Fibroblast of lung (primary cell): Measurements from ENCODE around the gene SYT9. TPM values are rescaled to one million over a fixed set of nuclear protein-coding genes. Genes with fewer than 3 reads are reported as not detected.

Experiments used
- DNase-seq, 2 donors: peaks; one replicate each; pipeline versions ENCODE4 v3.0.0 to v3.0.0-alpha.2; 2010; ENCODE audit warnings: low read depth in 2 of 2
- H2AFZ ChIP-seq: 2 replicates; pipeline ENCODE4 v1.5.1; 2012; ENCODE audit warnings: low read length, control low read depth, inconsistent platforms
- H3K27ac ChIP-seq: 2 replicates; pipeline ENCODE4 v1.5.1; 2011; ENCODE audit warnings: low read length, control low read depth; ENCODE audit not compliant: insufficient read depth
- H3K27me3 ChIP-seq: 2 replicates; pipeline ENCODE4 v1.5.1; 2011; ENCODE audit warnings: mild to moderate bottlenecking, low read length; ENCODE audit not compliant: control insufficient read depth, insufficient read depth
- H3K36me3 ChIP-seq: 2 replicates; pipeline ENCODE4 v1.5.1; 2011; ENCODE audit warnings: low read length; ENCODE audit not compliant: control insufficient read depth, insufficient read depth
- H3K4me1 ChIP-seq: 2 replicates; pipeline ENCODE4 v1.5.1; 2011; ENCODE audit warnings: low read length; ENCODE audit not compliant: control insufficient read depth, insufficient read depth; ENCODE audit errors: extremely low read depth
- H3K4me2 ChIP-seq: 2 replicates; pipeline ENCODE4 v1.5.1; 2011; ENCODE audit warnings: low read length, control low read depth; ENCODE audit not compliant: insufficient read depth; ENCODE audit errors: extremely low read depth
- H3K4me3 ChIP-seq, 4 experiments: fragments of 200-600 bp in 1 of 4; sonication (generic) in 1 of 4; replicated peaks in 1 of 4; 2 replicates each; pipeline ENCODE4 v1.5.1; 2011 to 2016; ENCODE audit warnings: low read length in 4 of 4, low read depth in 3 of 4, mild to moderate bottlenecking in 3 of 4, control low read depth in 2 of 4, inconsistent platforms in 1 of 4, mixed read lengths in 1 of 4; ENCODE audit not compliant: insufficient read depth in 1 of 4; ENCODE audit errors: control extremely low read depth in 1 of 4
- H3K79me2 ChIP-seq: 2 replicates; pipeline ENCODE4 v1.5.1; 2012; ENCODE audit warnings: mild to moderate bottlenecking, low read length, inconsistent platforms; ENCODE audit not compliant: control insufficient read depth, insufficient read depth
- H3K9ac ChIP-seq: 2 replicates; pipeline ENCODE4 v1.5.1; 2011; ENCODE audit warnings: mild to moderate bottlenecking, low read length, control low read depth; ENCODE audit not compliant: insufficient read depth
- H3K9me3 ChIP-seq: 2 replicates; pipeline ENCODE4 v1.5.1; 2012; ENCODE audit warnings: low read depth, low read length; ENCODE audit not compliant: control insufficient read depth, insufficient read depth
- H4K20me1 ChIP-seq: 2 replicates; pipeline ENCODE4 v1.5.1; 2011; ENCODE audit warnings: low read length; ENCODE audit not compliant: control insufficient read depth, insufficient read depth; ENCODE audit errors: extremely low read depth
- EZH2 ChIP-seq: IDR thresholded peaks from 2 replicates; pipeline ENCODE4 v1.5.1; 2012; ENCODE audit warnings: low read length, control low read depth, mild to moderate bottlenecking; ENCODE audit errors: missing control alignments
- polyA plus RNA-seq, 2 donors: library from polyadenylated mRNA; depleted of rRNA in 1 of 2; stranded (reverse) in 1 of 2; unstranded in 1 of 2; fragments of >200 nt; gene quantifications; 2 replicates each; pipeline ENCODE4 v1.2.1, GENCODE V29; 2011 to 2012; ENCODE audit warnings: missing spikeins in 1 of 2
- total RNA-seq: library from RNA; depleted of rRNA; stranded (reverse); fragments of >200 nt; gene quantifications from 2 replicates; pipeline ENCODE4 v1.2.1, GENCODE V29; 2014
- TF ChIP-seq, protein P1 (sequence below), 2 donors: IDR thresholded peaks in 1 of 2; conservative IDR thresholded peaks in 1 of 2; 1 replicate in 1 of 2; 2 replicates in 1 of 2; pipeline ENCODE4 v1.5.1; 2011 to 2012; ENCODE audit warnings: low read length in 2 of 2, control low read depth in 1 of 2, inconsistent platforms in 1 of 2, low read depth in 1 of 2, mild to moderate bottlenecking in 1 of 2

Gene SYT9
- total and polyA plus RNA-seq, 2 donors (not counting 1 experiment from before 2014, with no cell fraction given) = not detected

DNA sequence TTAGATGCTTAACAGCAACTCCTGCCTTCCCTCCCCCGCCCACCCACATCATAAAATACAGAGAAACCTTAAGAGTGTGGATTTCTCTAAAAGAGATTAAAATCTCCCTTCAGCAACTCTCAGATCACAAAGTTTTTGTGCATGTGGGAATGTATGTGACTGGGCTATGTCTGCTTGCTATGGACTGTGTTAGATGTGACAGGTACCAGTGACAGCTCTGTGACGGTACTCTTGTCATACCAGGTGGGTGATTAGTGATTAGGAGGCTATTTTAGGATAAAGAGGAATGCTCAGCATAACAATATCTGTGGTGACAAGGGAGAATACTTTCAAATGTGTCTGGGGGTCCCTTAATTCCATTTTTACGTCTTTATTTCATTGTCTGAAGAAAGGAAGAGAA is 60.2 kb downstream of the SYT9 start:
- Histone ChIP-seq H3K27me3 (no peaks in the 10 kb centered on the region), H3K27ac (no peak overlapping the region), H3K79me2 (no peaks in the 10 kb centered on the region), H3K4me3 (no peak overlapping the region), H3K36me3 (no peaks in the 10 kb centered on the region), H3K9ac (no peak overlapping the region), H3K4me2 (no peak overlapping the region), H3K4me1 (no peaks in the 10 kb centered on the region), H4K20me1 (no peaks in the 10 kb centered on the region), H2AFZ (no peak overlapping the region), H3K9me3 (no peaks in the 10 kb centered on the region)
- no peak for DNase-seq
- TF ChIP-seq EZH2 = no peak
- TF ChIP-seq, protein P1, sequence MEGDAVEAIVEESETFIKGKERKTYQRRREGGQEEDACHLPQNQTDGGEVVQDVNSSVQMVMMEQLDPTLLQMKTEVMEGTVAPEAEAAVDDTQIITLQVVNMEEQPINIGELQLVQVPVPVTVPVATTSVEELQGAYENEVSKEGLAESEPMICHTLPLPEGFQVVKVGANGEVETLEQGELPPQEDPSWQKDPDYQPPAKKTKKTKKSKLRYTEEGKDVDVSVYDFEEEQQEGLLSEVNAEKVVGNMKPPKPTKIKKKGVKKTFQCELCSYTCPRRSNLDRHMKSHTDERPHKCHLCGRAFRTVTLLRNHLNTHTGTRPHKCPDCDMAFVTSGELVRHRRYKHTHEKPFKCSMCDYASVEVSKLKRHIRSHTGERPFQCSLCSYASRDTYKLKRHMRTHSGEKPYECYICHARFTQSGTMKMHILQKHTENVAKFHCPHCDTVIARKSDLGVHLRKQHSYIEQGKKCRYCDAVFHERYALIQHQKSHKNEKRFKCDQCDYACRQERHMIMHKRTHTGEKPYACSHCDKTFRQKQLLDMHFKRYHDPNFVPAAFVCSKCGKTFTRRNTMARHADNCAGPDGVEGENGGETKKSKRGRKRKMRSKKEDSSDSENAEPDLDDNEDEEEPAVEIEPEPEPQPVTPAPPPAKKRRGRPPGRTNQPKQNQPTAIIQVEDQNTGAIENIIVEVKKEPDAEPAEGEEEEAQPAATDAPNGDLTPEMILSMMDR (conservative IDR thresholded peaks at IDR 0.05 in 1 of 2, IDR thresholded peaks at IDR 0.05 in 1 of 2; ENCODE audit: low read depth in 1 of 2, low read length in 2 of 2) = no peak

DNA sequence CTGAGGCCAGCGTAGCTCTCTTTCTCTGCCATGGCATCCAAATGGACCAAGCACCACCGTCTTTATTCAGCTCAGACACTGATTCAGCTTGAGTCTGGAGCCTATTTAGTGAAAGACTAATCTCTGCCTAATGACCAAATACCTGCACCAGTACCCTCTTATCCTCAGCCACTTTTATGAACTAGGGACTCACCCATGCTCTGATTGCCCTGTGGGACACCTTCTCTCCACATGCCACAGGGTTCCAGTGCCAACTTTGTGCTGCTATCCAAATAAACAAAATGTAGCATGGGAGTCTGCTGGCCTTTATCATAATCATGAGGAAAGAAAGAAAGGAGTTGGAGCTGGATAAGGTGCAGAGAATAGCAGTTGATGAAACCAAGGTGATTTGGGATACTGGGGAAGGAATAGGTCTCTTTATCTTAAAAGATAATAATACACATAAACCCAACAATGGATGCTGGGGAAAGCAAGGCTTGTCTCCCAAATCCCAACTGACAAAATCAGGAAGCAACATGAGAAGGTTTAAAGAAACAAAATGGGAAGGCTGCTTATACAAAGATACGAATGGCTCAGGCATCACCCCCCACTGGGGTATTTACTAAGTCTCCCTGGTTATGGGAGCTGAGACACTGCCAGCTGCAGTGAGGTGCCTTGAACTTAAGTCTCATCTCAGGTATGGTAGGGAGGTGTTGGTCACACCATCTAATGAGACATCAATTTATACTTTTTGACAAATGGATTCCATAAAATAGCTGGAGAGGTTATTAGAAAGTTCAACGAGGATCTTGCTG is 63.3 kb downstream of the SYT9 start:
- Histone ChIP-seq H3K36me3 (no peaks in the 10 kb centered on the region), H3K9ac (no peak overlapping the region), H3K79me2 (no peaks in the 10 kb centered on the region), H3K9me3 (no peaks in the 10 kb centered on the region), H3K4me2 (no peak overlapping the region), H4K20me1 (no peaks in the 10 kb centered on the region), H3K27ac (no peak overlapping the region), H3K27me3 (no peaks in the 10 kb centered on the region), H2AFZ (no peak overlapping the region), H3K4me1 (no peaks in the 10 kb centered on the region), H3K4me3 (no peak overlapping the region)
- no peak for DNase-seq
- no peak for TF ChIP-seq EZH2
- TF ChIP-seq, protein P1 (conservative IDR thresholded peaks at IDR 0.05 in 1 of 2, IDR thresholded peaks at IDR 0.05 in 1 of 2; ENCODE audit: low read depth in 1 of 2, low read length in 2 of 2) = no peak

DNA sequence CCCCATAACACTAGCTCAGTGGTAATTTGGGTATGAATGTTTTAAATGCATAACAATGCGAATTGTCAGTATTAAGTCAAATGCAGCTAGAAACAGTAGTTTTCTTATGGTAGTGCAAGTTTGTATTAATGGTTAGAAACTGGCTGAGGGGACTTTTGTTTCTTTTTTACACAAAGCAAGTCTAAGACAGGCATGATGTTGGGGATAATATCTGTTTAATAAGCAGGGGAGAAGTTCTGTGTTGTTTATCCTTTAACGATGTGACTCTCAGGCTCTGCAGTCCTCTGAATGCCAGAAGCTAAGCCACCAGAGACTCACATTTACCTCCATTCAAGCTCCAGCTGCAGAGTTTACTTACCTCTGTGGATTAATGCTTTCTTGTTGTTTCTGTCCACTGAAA is 67.8 kb downstream of the SYT9 start:
- H3K9me3 ChIP-seq = no peaks in the 10 kb centered on the region
- no peaks in the 10 kb centered on the region for H3K36me3 ChIP-seq
- no peak overlapping the region for H3K9ac ChIP-seq
- no peak for DNase-seq
- no peak for TF ChIP-seq EZH2
- TF ChIP-seq, protein P1 (conservative IDR thresholded peaks at IDR 0.05 in 1 of 2, IDR thresholded peaks at IDR 0.05 in 1 of 2; ENCODE audit: low read depth in 1 of 2, low read length in 2 of 2) = no peak
- H2AFZ ChIP-seq = no peak overlapping the region
- H3K27me3 ChIP-seq = no peaks in the 10 kb centered on the region
- no peaks in the 10 kb centered on the region for H3K4me1 ChIP-seq
- H3K4me3 ChIP-seq = no peak overlapping the region
- no peak overlapping the region for H3K27ac ChIP-seq
- no peaks in the 10 kb centered on the region for H4K20me1 ChIP-seq
- no peak overlapping the region for H3K4me2 ChIP-seq
- H3K79me2 ChIP-seq = no peaks in the 10 kb centered on the region
